ENCODE measurements around the gene KCNJ13. TPM values are rescaled to one million over a fixed set of nuclear protein-coding genes. Genes with fewer than 3 reads are reported as not detected.
"Not testable (repeated sequence)": the region's sequence is repeated elsewhere in the genome, so short reads cannot be mapped to it uniquely, and the experiment has no call there.

Gene KCNJ13
- total RNA-seq, 1 donor from 2014 or later, result 1.1 TPM

DNA sequence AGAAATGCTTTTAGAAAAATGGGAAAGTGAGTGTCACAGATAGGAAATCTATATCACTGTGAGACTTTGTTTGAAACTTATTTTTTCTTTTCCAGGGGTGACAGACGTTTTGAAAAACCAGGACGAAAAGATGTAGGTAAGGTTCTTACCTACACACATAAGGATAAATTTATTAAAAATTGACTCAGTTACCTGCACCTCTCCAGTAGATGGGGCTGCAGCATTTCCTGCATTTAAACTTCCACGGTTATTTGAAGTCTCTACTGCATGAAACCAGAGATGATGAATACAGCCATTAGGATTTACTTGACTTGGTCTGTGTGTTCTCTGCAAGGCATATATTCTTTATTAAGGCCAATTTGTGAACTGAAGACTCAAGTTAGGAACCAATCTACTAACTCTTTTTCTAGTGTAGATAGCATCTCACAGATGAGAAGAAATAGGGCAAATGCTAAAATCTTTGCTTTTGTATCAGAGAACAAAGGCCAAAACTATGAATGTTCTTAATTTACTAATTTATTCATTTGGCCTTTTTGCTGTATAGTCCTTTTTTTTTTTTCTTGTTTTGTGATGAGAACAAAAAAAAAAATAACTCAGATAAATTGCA, 15.0 kb downstream of the KCNJ13 start:
- no peak for DNase-seq

DNA sequence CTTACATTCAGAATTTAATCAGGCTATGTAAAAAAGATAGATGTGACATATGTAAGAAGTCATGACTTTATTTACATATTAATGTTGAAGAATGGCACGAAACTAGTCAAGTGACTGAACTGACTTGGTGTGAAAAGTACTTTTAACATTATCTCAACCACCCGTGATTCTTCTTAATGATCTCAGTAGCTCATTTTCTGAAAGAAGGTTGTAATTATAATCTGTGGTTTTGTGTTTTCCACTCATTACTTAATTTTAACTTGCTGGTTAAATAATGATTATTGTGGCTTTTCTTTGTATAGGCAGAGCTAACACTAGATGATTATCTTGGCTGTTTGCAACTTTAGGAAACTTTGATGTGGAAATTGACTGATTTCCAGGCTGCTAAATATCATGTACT, 18.5 kb downstream of the KCNJ13 start:
- no peak for DNase-seq

DNA sequence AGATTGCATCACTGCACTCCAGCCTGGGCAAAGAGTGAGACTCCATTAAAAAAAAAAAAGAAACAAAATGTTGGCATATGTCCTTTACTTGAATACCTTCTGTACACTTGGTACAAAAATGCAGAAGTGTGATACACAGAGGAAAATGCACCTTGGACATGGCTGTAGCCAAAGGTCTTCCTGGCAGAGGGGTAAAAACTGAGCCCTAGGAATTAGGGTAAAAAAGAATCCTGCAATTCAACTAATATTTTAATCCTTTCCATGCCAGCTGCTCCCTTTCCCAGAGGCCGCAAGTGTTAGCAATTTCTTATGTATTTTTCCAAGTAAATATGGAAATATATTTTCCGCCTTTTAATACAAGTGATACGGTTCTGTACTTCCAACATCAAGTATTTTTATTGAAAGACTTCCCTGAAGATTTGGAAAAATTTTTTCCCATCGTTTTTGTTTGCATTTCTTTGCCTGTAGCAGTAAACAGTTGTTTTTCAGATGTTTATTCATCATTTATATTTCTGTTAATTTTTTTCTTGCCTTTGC, 26.2 kb downstream of the KCNJ13 start:
- no peak for DNase-seq

DNA sequence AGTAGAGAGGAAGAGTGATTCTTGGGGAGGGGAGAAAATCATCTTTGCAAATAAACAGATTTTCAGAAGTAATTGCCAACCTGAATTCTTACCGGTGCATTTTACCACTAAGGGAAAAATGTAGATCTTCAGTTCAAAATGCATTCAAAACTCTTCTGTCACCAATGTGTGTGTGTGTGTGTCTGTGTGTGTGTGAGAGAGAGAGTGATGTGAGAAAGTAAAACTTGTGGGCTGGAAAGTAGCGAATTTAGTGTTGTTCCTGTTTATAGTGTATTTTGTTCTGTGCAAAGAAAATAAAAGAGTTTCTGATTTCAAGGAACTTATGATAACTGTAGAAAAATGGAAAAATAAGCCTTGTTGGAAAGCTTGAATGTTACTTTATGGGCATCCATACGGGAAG, 27.0 kb downstream of the KCNJ13 start:
- DNase-seq, result no peak

DNA sequence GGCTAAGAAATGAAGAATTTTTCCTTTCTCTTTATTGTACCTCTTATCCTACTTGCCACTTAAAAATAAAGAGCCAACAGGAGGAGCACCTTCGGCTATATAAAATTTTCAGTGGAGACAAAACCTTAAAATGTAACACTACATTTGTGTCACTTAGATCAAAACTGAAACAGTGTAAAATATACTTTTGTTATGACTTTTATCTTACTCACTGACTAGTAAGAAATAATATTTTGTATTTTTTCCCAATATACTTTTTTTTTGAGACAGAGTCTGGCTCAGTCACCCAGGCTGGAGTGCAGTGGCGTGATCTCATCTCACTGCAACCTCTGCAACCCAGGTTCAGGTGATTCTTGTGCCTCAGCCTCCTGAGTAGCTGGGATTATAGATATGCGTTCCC, 28.3 kb downstream of the KCNJ13 start:
- no peak for DNase-seq

DNA sequence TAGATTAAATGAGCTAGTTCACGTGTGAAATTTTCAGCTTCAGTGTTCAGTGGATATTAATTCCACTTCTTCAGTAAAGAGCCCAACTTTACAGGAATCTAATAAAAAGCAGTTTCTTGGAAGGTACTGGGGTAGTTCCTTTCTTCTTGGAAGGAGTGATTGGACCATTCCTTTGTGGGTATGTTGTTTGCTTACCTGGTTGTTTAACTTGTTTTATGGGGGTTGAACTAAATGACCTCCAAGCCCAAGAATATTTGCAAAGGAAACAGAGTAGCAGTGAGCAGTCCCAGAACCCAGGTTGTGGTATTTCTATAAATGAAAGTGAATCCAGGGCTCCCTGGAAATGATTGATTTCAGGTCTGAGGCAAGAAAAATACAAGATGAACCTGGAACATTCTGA, 31.4 kb downstream of the KCNJ13 start:
- DNase-seq, result no peak

DNA sequence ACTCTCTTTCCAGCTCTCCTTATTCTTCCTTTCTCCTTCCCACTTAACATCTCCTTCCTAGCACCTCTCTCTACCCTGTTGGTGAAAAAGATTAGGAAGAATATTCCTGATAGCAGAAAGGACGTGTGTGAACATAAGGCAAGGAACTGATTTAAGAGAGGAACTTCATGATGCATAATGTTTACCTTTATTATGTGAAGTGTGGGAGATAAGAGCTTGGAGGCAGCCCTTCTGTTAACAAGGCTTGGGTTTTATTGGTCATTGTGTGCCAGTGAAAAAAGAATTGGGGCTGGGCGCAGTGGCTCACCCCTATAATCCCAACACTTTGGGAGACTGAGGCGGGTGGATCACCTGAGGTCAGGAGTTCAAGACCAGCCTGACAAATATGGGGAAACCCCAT, 34.4 kb downstream of the KCNJ13 start:
- DNase-seq, result no peak

DNA sequence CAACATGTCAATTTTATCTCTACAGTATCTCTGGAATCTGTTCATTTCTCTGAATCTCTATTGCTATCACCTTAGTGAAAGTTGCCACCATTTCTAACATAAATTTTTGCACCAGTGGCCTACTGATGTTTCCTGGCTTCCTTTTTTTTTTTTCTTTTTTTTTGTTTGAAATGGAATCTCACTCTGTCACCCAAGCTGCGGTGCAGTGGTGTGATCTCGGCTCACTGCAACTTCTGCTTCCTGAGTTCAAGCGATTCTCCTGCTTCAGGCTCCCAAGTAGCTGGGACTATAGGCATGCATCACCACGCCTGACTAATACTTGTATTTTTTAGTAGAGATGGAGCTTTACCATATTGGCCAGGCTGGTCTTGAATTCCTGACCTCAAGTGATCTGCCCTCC, 35.1 kb downstream of the KCNJ13 start:
- no peak for DNase-seq

DNA sequence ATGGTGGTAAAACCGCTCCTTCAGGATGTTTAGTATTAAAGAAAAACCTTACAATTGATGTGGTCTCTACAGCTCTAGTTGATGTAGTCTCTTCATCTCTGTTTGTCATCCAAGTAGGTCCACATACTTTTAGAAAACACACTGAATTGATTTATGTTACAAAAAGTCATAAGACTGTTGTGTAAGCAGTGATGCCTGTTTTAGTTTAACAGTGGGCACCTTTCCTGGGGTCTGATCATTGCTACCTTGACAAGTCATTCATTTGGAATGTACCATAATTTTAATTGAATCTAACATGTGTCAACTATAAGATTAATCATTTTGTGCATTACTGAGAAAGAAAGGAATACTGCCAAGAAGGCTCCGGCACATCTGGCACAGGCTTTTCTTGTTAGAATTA, 44.9 kb downstream of the KCNJ13 start:
- DNase-seq, result no peak

DNA sequence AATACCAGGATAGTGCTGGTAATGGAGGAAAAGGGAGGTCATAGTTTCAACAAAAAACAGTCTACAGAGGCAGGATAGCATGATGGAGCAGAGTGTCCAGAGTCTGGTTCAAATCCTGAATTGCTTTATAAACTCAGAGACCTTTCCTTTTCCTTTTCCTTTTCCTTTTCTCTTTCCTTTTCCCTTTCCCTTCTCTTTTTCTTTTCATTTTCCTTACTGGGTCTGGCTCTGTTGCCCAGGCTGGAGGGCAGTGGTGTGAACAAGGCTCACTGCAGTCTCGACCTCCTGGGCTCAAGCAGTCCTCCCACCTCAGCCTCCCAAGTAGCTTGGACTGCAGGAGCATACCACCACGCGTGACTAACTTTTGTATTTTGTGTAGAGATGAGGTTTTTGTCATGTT, 47.6 kb downstream of the KCNJ13 start:
- DNase-seq, result no peak

DNA sequence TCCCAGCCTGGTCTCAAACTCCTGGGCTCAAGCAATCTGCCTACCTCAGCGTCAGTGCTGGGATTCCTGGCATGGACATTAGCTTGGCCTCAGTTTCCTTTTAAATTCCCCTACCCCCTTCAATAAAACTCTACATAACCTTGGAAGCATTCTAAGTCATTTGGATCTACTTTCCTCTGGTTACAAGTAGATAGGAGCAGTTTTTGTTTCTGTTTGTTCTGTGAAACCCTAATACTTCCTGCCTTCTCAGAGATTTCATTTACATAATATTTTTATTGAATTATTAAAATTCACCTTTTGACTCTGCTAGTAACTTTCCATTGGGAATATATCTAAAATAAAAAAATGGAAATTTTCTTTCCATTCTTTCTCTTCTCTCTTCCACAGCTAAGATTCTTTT, 53.3 kb downstream of the KCNJ13 start:
- no peak for DNase-seq

DNA sequence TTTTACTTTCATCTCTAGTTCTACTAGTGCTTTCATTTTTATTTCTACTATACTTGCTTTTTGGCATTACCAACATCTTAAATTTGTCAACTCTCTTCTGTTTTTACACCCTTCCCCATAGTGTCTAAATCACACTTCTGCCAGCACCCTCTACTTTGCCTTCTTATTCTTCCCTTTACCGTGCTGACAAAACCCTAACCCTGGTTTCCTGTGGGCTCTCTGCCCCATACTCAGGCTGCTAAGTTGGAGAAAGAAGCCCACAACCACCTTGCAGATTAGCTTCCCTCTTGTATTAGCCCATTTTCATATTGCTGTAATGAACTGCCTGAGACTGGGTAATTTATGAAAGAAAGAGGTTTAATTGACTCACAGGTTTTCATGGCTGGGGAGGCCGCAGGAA, 54.5 kb downstream of the KCNJ13 start:
- no peak for DNase-seq

DNA sequence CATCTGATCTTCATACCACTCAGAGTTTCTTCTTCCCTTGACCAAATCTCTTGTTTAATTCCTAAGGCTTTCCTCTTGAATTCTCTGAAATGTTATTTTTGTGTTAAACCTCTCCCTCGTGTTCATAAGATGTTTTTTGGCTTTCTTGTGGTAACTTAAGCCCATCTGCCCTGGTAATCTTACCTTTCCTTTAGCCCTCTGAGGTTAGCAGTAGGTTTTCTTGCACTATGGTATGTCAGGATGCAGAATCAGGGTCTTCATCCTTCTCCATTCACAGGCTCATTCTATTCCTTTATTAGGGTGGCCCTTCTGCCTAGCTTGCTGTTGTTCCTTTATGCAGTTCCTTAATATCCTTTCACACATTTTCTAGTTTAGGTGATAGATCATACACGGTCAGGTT, 55.1 kb downstream of the KCNJ13 start:
- DNase-seq, result no peak

DNA sequence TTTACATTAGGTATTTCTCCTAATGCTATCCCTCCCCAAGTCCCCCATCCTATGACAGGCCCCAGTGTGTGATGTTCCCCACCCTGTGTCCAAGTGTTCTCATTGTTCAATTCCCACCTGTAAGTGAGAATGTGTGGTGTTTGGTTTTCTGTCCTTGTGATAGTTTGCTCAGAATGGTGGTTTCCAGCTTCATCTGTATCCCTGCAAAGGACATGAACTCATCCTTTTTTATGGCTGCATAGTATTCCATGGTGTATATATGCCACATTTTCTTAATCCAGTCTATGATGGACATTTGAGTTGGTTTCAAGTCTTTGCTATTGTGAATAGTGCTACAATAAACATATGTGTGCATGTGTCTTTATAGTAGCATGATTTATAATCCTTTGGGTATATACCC, 56.3 kb downstream of the KCNJ13 start:
- DNase-seq, result not testable (repeated sequence)

Small RNA genes within 50 kb of the gene (small RNA-seq; reads per million reads assigned to genes)
- not detected for gene RNU6-107P

Other genes with a start within 250 kb of the KCNJ13 start
- gene CHRNG, start 236.9 kb downstream of the KCNJ13 start, total RNA-seq, result 0.16 TPM
- 11.2 TPM for gene TIGD1, start 226.0 kb downstream of the KCNJ13 start, total RNA-seq
- gene EIF4E2, start 225.9 kb downstream of the KCNJ13 start, total RNA-seq, result 38.1 TPM
- gene EFHD1, start 143.0 kb downstream of the KCNJ13 start, total RNA-seq, result 1.1 TPM
- 111 TPM for gene GIGYF2, start 79.2 kb downstream of the KCNJ13 start, total RNA-seq
- gene SNORC, start 93.7 kb upstream of the KCNJ13 start, total RNA-seq, result 1.6 TPM
- 22.8 TPM for gene NGEF, start 236.7 kb upstream of the KCNJ13 start, total RNA-seq

All from occipital lobe (tissue), 3 donors.